GM12892 (cell line): Measurements from ENCODE around the gene OR52E2. TPM values are rescaled to one million over a fixed set of nuclear protein-coding genes. Genes with fewer than 3 reads are reported as not detected.
"Not testable (repeated sequence)": the region's sequence is repeated elsewhere in the genome, so short reads cannot be mapped to it uniquely, and the experiment has no call there.

Source experiments
- DNase-seq: peaks from one replicate; pipeline ENCODE4 v3.0.0; 2011; ENCODE audit not compliant: insufficient read length
- FAIRE-seq: peaks from 2 replicates; lab custom pipeline; 2011; peaks lifted over from hg19 to GRCh38; lab: Jason Lieb, UNC
- POLR2A ChIP-seq: IDR thresholded peaks from 2 replicates; pipeline ENCODE4 v1.6.1; 2011; ENCODE audit warnings: low read depth, low read length, control low read depth
- POLR2AphosphoS5 ChIP-seq: IDR thresholded peaks from 2 replicates; pipeline ENCODE4 v1.6.1; 2011; ENCODE audit warnings: low read depth, low read length, control low read depth
- TAF1 ChIP-seq: IDR thresholded peaks from 2 replicates; pipeline ENCODE4 v1.6.1; 2011; ENCODE audit warnings: low read depth, mild to moderate bottlenecking, control low read depth, low read length, borderline replicate concordance
- polyA plus RNA-seq: library from polyadenylated mRNA; unstranded; fragments of >200 nt; gene quantifications from one replicate; pipeline ENCODE4 v1.2.1, GENCODE V29; 2012; ENCODE audit warnings: missing spikeins, inconsistent platforms; ENCODE audit not compliant: missing spikeins

The OR52E2 gene
- not detected for polyA plus RNA-seq

- TF ChIP-seq POLR2AphosphoS5 (no peak), POLR2A (no peak), TAF1 (no peak)
- no peak for DNase-seq
- no peak for FAIRE-seq
These were observed at the start of gene OR52E2 for GRCh38 chr11:5059391-5059790. Gene OR52E2 (minus strand): TSS chr11:5059627. CDS start chr11:5059627, 0 bp downstream.

GRCh38 chr11:5107285-5107684, 47.9 kb upstream of the OR52E2 start:
- DNase-seq (no peak), FAIRE-seq (no peak)
- TF ChIP-seq TAF1, result no peak
- no peak for TF ChIP-seq POLR2A
- no peak for TF ChIP-seq POLR2AphosphoS5

- TF ChIP-seq TAF1, result no peak
- TF ChIP-seq POLR2A, result no peak
- no peak for TF ChIP-seq POLR2AphosphoS5
- FAIRE-seq, result no peak
- no peak for DNase-seq
These were observed 43.6 kb upstream of the OR52E2 start for GRCh38 chr11:5103066-5103465.

GRCh38 chr11:5102246-5102645, 42.8 kb upstream of the OR52E2 start:
- FAIRE-seq (no peak), DNase-seq (no peak)
- no peak for TF ChIP-seq POLR2AphosphoS5
- no peak for TF ChIP-seq POLR2A
- TF ChIP-seq TAF1, result no peak

GRCh38 chr11:5096011-5096410, 36.6 kb upstream of the OR52E2 start:
- no peak for TF ChIP-seq POLR2AphosphoS5
- no peak for TF ChIP-seq TAF1
- TF ChIP-seq POLR2A, result no peak
- DNase-seq, result no peak
- FAIRE-seq, result peak; percentile 21

- TF ChIP-seq POLR2A (no peak), TAF1 (no peak), POLR2AphosphoS5 (no peak)
- no peak for DNase-seq
- no peak for FAIRE-seq
These were observed 33.6 kb upstream of the OR52E2 start for GRCh38 chr11:5092821-5093585.

GRCh38 chr11:5090668-5091067, 31.2 kb upstream of the OR52E2 start:
- DNase-seq (no peak), FAIRE-seq (no peak)
- TF ChIP-seq POLR2AphosphoS5, result no peak
- no peak for TF ChIP-seq TAF1

GRCh38 chr11:5088556-5088955, 29.1 kb upstream of the OR52E2 start:
- DNase-seq (no peak), FAIRE-seq (no peak)
- TF ChIP-seq POLR2AphosphoS5 (no peak), TAF1 (no peak), POLR2A (no peak)

GRCh38 chr11:5083602-5084001, 24.2 kb upstream of the OR52E2 start:
- TF ChIP-seq TAF1 (no peak), POLR2A (no peak), POLR2AphosphoS5 (no peak)
- no peak for FAIRE-seq
- no peak for DNase-seq

- TF ChIP-seq TAF1 (no peak), POLR2A (no peak), POLR2AphosphoS5 (no peak)
- DNase-seq, result no peak
- FAIRE-seq, result no peak
These were observed 22.0 kb upstream of the OR52E2 start for GRCh38 chr11:5081405-5081804.

GRCh38 chr11:5071799-5072198, 12.4 kb upstream of the OR52E2 start:
- DNase-seq (no peak), FAIRE-seq (no peak)
- TF ChIP-seq TAF1 (no peak), POLR2AphosphoS5 (no peak), POLR2A (no peak)

- DNase-seq (no peak), FAIRE-seq (no peak)
- no peak for TF ChIP-seq POLR2A
- no peak for TF ChIP-seq TAF1
- TF ChIP-seq POLR2AphosphoS5, result no peak
These were observed 9.8 kb upstream of the OR52E2 start, which contains the start of gene OR52E1 for GRCh38 chr11:5069272-5069671. Gene OR52E1 (plus strand): TSS chr11:5069572.

- FAIRE-seq, result no peak
- no peak for TF ChIP-seq POLR2AphosphoS5
- TF ChIP-seq POLR2A, result no peak
- TF ChIP-seq TAF1, result no peak
- no peak for DNase-seq
These were observed 5.6 kb upstream of the OR52E2 start for GRCh38 chr11:5065027-5065426.

- not testable (repeated sequence) for DNase-seq, FAIRE-seq
These were observed 748 bp downstream of the OR52E2 start for GRCh38 chr11:5058679-5059078.

GRCh38 chr11:5046754-5047330, 12.6 kb downstream of the OR52E2 start:
- FAIRE-seq, result no peak

More at GRCh38 chr11:5046754-5047330, 12.6 kb downstream of the OR52E2 start:
- DNase-seq, result no peak
- TF ChIP-seq POLR2AphosphoS5 (no peak), TAF1 (no peak), POLR2A (no peak)
